ENCODE measurements around the gene TNNI2.
"Not testable (repeated sequence)": the region's sequence is repeated elsewhere in the genome, so short reads cannot be mapped to it uniquely, and the experiment has no call there.

TNNI2 gene

GRCh38 chr11:1871531-1871930 is 32.8 kb downstream of the TNNI2 start:
- no peak for DNase-seq (ENCODE audit: low read depth, low spot score)
- no peak overlapping the region for H3K4me3 ChIP-seq (ENCODE audit: insufficient read length, low read depth)
- no peak for TF ChIP-seq ZNF274 (IDR thresholded peaks at IDR 0.05; ENCODE audit: low read depth, low read length)
- TF ChIP-seq SUZ12 (IDR thresholded peaks at IDR 0.05; ENCODE audit: extremely low read depth, insufficient read depth, insufficient read length): no peak
- TF ChIP-seq YY1 (IDR thresholded peaks at IDR 0.05; ENCODE audit: insufficient read depth, insufficient read length): no peak
- peaks cover 23% of the 10 kb centered on the region for H3K4me1 ChIP-seq (ENCODE audit: insufficient read depth, insufficient read length)
- no peaks in the 10 kb centered on the region for H3K36me3 ChIP-seq (ENCODE audit: insufficient read depth, insufficient read length, low read length)
- no peak overlapping the region for H3K9ac ChIP-seq (ENCODE audit: insufficient read length, low read depth)
- no peaks in the 10 kb centered on the region for H3K9me3 ChIP-seq (ENCODE audit: insufficient read depth, low read length)
- H3K27me3 ChIP-seq (ENCODE audit: insufficient read depth, insufficient read length): peaks cover 8% of the 10 kb centered on the region

- Histone ChIP-seq H3K9me3 (ENCODE audit: insufficient read depth, low read length) (no peaks in the 10 kb centered on the region), H3K36me3 (ENCODE audit: insufficient read depth, insufficient read length, low read length) (no peaks in the 10 kb centered on the region), H3K27me3 (ENCODE audit: insufficient read depth, insufficient read length) (peaks cover 8% of the 10 kb centered on the region), H3K4me3 (ENCODE audit: insufficient read length, low read depth) (no peak overlapping the region), H3K9ac (ENCODE audit: insufficient read length, low read depth) (no peak overlapping the region), H3K4me1 (ENCODE audit: insufficient read depth, insufficient read length) (peaks cover 27% of the 10 kb centered on the region)
- no peak for DNase-seq (ENCODE audit: low read depth, low spot score)
- no peak for TF ChIP-seq YY1 (IDR thresholded peaks at IDR 0.05; ENCODE audit: insufficient read depth, insufficient read length)
- no peak for TF ChIP-seq ZNF274 (IDR thresholded peaks at IDR 0.05; ENCODE audit: low read depth, low read length)
- no peak for TF ChIP-seq SUZ12 (IDR thresholded peaks at IDR 0.05; ENCODE audit: extremely low read depth, insufficient read depth, insufficient read length)
These were observed 33.6 kb downstream of the TNNI2 start for GRCh38 chr11:1872267-1872985.

- no peak for TF ChIP-seq SUZ12 (IDR thresholded peaks at IDR 0.05; ENCODE audit: extremely low read depth, insufficient read depth, insufficient read length)
- no peak for TF ChIP-seq ZNF274 (IDR thresholded peaks at IDR 0.05; ENCODE audit: low read depth, low read length)
- no peak for TF ChIP-seq YY1 (IDR thresholded peaks at IDR 0.05; ENCODE audit: insufficient read depth, insufficient read length)
- Histone ChIP-seq H3K9ac (ENCODE audit: insufficient read length, low read depth) (no peak overlapping the region), H3K4me3 (ENCODE audit: insufficient read length, low read depth) (no peak overlapping the region), H3K27me3 (ENCODE audit: insufficient read depth, insufficient read length) (peaks cover 8% of the 10 kb centered on the region), H3K4me1 (ENCODE audit: insufficient read depth, insufficient read length) (peaks cover 29% of the 10 kb centered on the region), H3K36me3 (ENCODE audit: insufficient read depth, insufficient read length, low read length) (no peaks in the 10 kb centered on the region), H3K9me3 (ENCODE audit: insufficient read depth, low read length) (no peaks in the 10 kb centered on the region)
- DNase-seq (ENCODE audit: low read depth, low spot score): no peak
These were observed 34.4 kb downstream of the TNNI2 start for GRCh38 chr11:1873048-1873812.

GRCh38 chr11:1873813-1874150 is 35.0 kb downstream of the TNNI2 start:
- not testable (repeated sequence) for H3K4me3 ChIP-seq (ENCODE audit: insufficient read length, low read depth); H3K27me3 ChIP-seq (ENCODE audit: insufficient read depth, insufficient read length); H3K9me3 ChIP-seq (ENCODE audit: insufficient read depth, low read length); H3K36me3 ChIP-seq (ENCODE audit: insufficient read depth, insufficient read length, low read length); H3K9ac ChIP-seq (ENCODE audit: insufficient read length, low read depth); DNase-seq (ENCODE audit: low read depth, low spot score)
- H3K4me1 ChIP-seq (ENCODE audit: insufficient read depth, insufficient read length): peaks cover 27% of the 10 kb centered on the region

GRCh38 chr11:1874441-1875092 is 35.8 kb downstream of the TNNI2 start:
- H3K9ac ChIP-seq (ENCODE audit: insufficient read length, low read depth); H3K36me3 ChIP-seq (ENCODE audit: insufficient read depth, insufficient read length, low read length); H3K27me3 ChIP-seq (ENCODE audit: insufficient read depth, insufficient read length): not testable (repeated sequence)

GRCh38 chr11:1875093-1875850 is 36.5 kb downstream of the TNNI2 start:
- DNase-seq (ENCODE audit: low read depth, low spot score): no peak
- Histone ChIP-seq H3K36me3 (ENCODE audit: insufficient read depth, insufficient read length, low read length) (no peaks in the 10 kb centered on the region), H3K4me1 (ENCODE audit: insufficient read depth, insufficient read length) (peaks cover 29% of the 10 kb centered on the region), H3K9ac (ENCODE audit: insufficient read length, low read depth) (no peak overlapping the region), H3K27me3 (ENCODE audit: insufficient read depth, insufficient read length) (peaks cover 7% of the 10 kb centered on the region), H3K9me3 (ENCODE audit: insufficient read depth, low read length) (no peaks in the 10 kb centered on the region), H3K4me3 (ENCODE audit: insufficient read length, low read depth) (no peak overlapping the region)
- TF ChIP-seq SUZ12 (IDR thresholded peaks at IDR 0.05; ENCODE audit: extremely low read depth, insufficient read depth, insufficient read length) (no peak), YY1 (IDR thresholded peaks at IDR 0.05; ENCODE audit: insufficient read depth, insufficient read length) (no peak), ZNF274 (IDR thresholded peaks at IDR 0.05; ENCODE audit: low read depth, low read length) (no peak)

More at GRCh38 chr11:1874441-1875092, 35.8 kb downstream of the TNNI2 start:
- not testable (repeated sequence) for H3K9me3 ChIP-seq (ENCODE audit: insufficient read depth, low read length); H3K4me3 ChIP-seq (ENCODE audit: insufficient read length, low read depth); DNase-seq (ENCODE audit: low read depth, low spot score)
- peaks cover 27% of the 10 kb centered on the region for H3K4me1 ChIP-seq (ENCODE audit: insufficient read depth, insufficient read length)

GRCh38 chr11:1875851-1876301 is 37.1 kb downstream of the TNNI2 start:
- not testable (repeated sequence) for DNase-seq (ENCODE audit: low read depth, low spot score); H3K9me3 ChIP-seq (ENCODE audit: insufficient read depth, low read length); H3K4me3 ChIP-seq (ENCODE audit: insufficient read length, low read depth); H3K27me3 ChIP-seq (ENCODE audit: insufficient read depth, insufficient read length); H3K36me3 ChIP-seq (ENCODE audit: insufficient read depth, insufficient read length, low read length)
- Histone ChIP-seq H3K9ac (ENCODE audit: insufficient read length, low read depth) (peak overlapping the region; percentile 79), H3K4me1 (ENCODE audit: insufficient read depth, insufficient read length) (peaks cover 26% of the 10 kb centered on the region)
